ENCODE data around the gene KY.

- TF ChIP-seq POLR2AphosphoS5 (IDR thresholded peaks at IDR 0.05; ENCODE audit: low read depth, low read length), result no peak
- no peak for TF ChIP-seq TAF1 (IDR thresholded peaks at IDR 0.05; ENCODE audit: borderline replicate concordance, insufficient read depth, low read length)
Observed at GRCh38 chr3:134641671-134642300, 9.0 kb downstream of the KY start.
